ENCODE data around the gene XKR3. TPM values are rescaled to one million over a fixed set of nuclear protein-coding genes. Genes with fewer than 3 reads are reported as not detected.

The XKR3 gene
- total and polyA plus RNA-seq, 10 donors = 0.06 to 0.19 (median 0.09) TPM; not detected in 7

- H3K4me3 ChIP-seq = no peak overlapping the region
- H3K9me3 ChIP-seq = no peaks in the 10 kb centered on the region
- no peaks in the 10 kb centered on the region for H3K36me3 ChIP-seq
- H3K27me3 ChIP-seq (replicated peaks in 1 of 7) = no peaks in the 10 kb centered on the region
- peaks cover 0 to 12% (median 5%) of the 10 kb centered on the region in 6 donors for H3K4me1 ChIP-seq
- TF ChIP-seq CTCF (IDR thresholded peaks at IDR 0.05 in 8 of 11, conservative IDR thresholded peaks at IDR 0.05 in 3 of 11) (no peak), POLR2A (IDR thresholded peaks at IDR 0.05) (no peak), POLR2AphosphoS5 (IDR thresholded peaks at IDR 0.05) (no peak)
- no peak overlapping the region for H3K27ac ChIP-seq
- no peak for DNase-seq
- intact Hi-C loops (cut with DNase I; ENCODE audit: low total_unique reads) = no loop called here
- WGBS, 5 donors = 89 to 98% (median 94%) methylated on average over 5 of the region's 5 CpGs
These were observed 18.8 kb downstream of the XKR3 start for GRCh38 chr22:16806401-16806800.

GRCh38 chr22:16804882-16805281 lies 20.3 kb downstream of the XKR3 start:
- intact Hi-C loops (cut with DNase I; ENCODE audit: low total_unique reads) = no loop called here
- Histone ChIP-seq H3K36me3 (no peaks in the 10 kb centered on the region), H3K4me3 (no peak overlapping the region), H3K27ac (no peak overlapping the region), H3K27me3 (replicated peaks in 1 of 7) (no peaks in the 10 kb centered on the region), H3K4me1 (peaks cover 0 to 5% (median 0%) of the 10 kb centered on the region in 6 donors), H3K9me3 (no peaks in the 10 kb centered on the region)
- no peak for DNase-seq
- TF ChIP-seq CTCF (IDR thresholded peaks at IDR 0.05 in 8 of 11, conservative IDR thresholded peaks at IDR 0.05 in 3 of 11) (no peak), POLR2AphosphoS5 (IDR thresholded peaks at IDR 0.05) (no peak)
- 52 to 65% (median 59%) methylated on average over 2 of the region's 2 CpGs for WGBS, 5 donors

- intact Hi-C loops (cut with DNase I; ENCODE audit: low total_unique reads) = no loop called here
These were observed 21.8 kb downstream of the XKR3 start for GRCh38 chr22:16803255-16803917.

More at GRCh38 chr22:16803255-16803917, 21.8 kb downstream of the XKR3 start:
- DNase-seq = no peak
- H3K36me3 ChIP-seq = no peaks in the 10 kb centered on the region
- no peaks in the 10 kb centered on the region for H3K27me3 ChIP-seq (replicated peaks in 1 of 7)
- H3K27ac ChIP-seq = no peak overlapping the region
- H3K9me3 ChIP-seq = no peaks in the 10 kb centered on the region
- 79 to 86% (median 85%) methylated on average over 4 of the region's 4 CpGs for WGBS, 5 donors
- no peak overlapping the region for H3K4me3 ChIP-seq
- H3K4me1 ChIP-seq = peaks cover 0 to 5% (median 0%) of the 10 kb centered on the region in 6 donors
- TF ChIP-seq CTCF (IDR thresholded peaks at IDR 0.05 in 8 of 11, conservative IDR thresholded peaks at IDR 0.05 in 3 of 11) = no peak
- no peak for TF ChIP-seq POLR2A (IDR thresholded peaks at IDR 0.05)
- TF ChIP-seq POLR2AphosphoS5 (IDR thresholded peaks at IDR 0.05) = no peak
